ENCODE measurements around the gene MARCHF3. TPM values are rescaled to one million over a fixed set of nuclear protein-coding genes. Genes with fewer than 3 reads are reported as not detected.
"Not testable (repeated sequence)": the region's sequence is repeated elsewhere in the genome, so short reads cannot be mapped to it uniquely, and the experiment has no call there.

Gene MARCHF3
- total RNA-seq, 4 donors from 2014 or later: 10.7 to 22.9 (median 20.1) TPM

DNA sequence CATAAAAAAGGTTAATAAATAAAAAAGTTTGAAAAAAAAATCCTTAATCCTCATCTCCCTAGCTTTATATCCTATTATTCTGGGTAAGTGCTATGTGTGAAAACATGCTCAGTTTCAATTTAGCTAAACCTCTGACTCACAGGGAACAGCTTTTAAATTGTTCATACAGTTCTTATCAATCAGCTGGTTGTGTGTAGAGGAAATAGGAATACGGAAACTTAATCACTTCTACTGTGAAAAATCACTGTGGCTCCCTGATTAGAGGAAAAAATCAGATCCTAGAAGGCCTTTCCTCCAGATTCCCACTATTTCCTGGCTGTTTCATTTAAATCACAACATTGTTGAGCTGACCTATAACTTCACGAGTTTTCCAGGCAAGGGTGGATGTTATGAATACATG lies 120.5 kb downstream of the MARCHF3 start:
- no peak for DNase-seq
- Histone ChIP-seq H3K27ac (no peak overlapping the region), H3K27me3 (no peaks in the 10 kb centered on the region), H3K36me3 (peaks cover 0 to 24% (median 0%) of the 10 kb centered on the region in 3 donors), H3K4me1 (no peaks in the 10 kb centered on the region), H3K9me3 (no peaks in the 10 kb centered on the region), H3K4me3 (no peak overlapping the region)
- no peak for TF ChIP-seq POLR2A (IDR thresholded peaks at IDR 0.05)
- TF ChIP-seq, protein P1, sequence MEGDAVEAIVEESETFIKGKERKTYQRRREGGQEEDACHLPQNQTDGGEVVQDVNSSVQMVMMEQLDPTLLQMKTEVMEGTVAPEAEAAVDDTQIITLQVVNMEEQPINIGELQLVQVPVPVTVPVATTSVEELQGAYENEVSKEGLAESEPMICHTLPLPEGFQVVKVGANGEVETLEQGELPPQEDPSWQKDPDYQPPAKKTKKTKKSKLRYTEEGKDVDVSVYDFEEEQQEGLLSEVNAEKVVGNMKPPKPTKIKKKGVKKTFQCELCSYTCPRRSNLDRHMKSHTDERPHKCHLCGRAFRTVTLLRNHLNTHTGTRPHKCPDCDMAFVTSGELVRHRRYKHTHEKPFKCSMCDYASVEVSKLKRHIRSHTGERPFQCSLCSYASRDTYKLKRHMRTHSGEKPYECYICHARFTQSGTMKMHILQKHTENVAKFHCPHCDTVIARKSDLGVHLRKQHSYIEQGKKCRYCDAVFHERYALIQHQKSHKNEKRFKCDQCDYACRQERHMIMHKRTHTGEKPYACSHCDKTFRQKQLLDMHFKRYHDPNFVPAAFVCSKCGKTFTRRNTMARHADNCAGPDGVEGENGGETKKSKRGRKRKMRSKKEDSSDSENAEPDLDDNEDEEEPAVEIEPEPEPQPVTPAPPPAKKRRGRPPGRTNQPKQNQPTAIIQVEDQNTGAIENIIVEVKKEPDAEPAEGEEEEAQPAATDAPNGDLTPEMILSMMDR (IDR thresholded peaks at IDR 0.05): no peak

DNA sequence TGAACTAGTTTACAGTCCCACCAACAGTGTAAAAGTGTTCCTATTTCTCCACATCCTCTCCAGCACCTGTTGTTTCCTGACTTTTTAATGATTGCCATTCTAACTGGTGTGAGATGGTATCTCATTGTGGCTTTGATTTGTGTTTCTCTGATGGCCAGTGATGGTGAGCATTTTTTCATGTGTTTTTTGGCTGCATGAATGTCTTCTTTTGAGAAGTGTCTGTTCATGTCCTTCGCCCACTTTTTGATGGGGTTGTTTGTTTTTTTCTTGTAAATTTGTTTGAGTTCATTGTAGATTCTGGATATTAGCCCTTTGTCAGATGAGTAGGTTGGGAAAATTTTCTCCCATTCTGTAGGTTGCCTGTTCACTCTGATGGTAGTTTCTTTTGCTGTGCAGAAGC lies 126.0 kb downstream of the MARCHF3 start:
- DNase-seq, H3K4me1 ChIP-seq, H3K9me3 ChIP-seq, H3K27me3 ChIP-seq, H3K27ac ChIP-seq, H3K36me3 ChIP-seq, H3K4me3 ChIP-seq: not testable (repeated sequence)

DNA sequence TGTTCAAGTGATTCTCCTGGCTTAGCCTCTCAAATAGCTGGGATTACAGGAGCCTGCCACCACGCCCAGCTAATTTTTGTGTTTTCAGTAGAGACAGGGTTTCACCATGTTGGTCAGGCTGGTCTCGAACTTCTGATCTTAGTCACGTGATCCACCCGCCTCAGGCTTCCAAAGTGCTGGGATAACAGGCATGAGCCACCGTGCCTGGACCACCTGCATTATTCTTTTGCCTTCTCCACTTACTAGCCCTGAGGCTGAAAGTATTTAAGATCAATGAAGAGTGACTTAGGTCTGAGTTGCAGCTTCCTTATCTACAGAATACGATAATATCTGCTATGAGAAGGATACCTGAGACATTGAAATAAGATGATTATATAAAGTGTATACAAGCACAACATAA lies 129.6 kb downstream of the MARCHF3 start:
- no peaks in the 10 kb centered on the region for H3K4me1 ChIP-seq

DNA sequence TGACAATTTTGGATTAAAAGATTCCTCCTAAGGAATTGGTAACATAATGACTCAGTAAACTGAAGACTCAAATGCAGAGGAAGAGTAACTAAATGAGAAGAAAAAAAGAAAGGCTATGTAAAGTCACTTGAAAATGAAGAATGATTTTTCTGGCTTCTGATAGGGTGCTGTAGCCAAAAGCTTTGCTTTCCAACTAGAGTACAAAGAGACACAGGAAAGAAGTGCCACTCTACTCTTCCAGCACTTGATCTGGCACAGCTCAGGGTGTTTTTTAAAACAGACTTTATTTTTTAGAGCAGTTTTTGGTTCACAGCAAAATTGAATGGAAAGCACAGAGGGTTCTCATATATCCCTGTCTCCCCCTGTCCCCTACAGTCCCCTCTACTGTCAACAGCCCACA lies 130.9 kb downstream of the MARCHF3 start:
- TF ChIP-seq, protein P1 (IDR thresholded peaks at IDR 0.05): no peak
- no peak for TF ChIP-seq POLR2A (IDR thresholded peaks at IDR 0.05)
- Histone ChIP-seq H3K27me3 (no peaks in the 10 kb centered on the region), H3K27ac (no peak overlapping the region), H3K9me3 (no peaks in the 10 kb centered on the region), H3K4me3 (no peak overlapping the region), H3K4me1 (no peaks in the 10 kb centered on the region), H3K36me3 (peaks cover 0 to 4% (median 0%) of the 10 kb centered on the region in 3 donors)
- no peak for DNase-seq

More for the DNA sequence above, 129.6 kb downstream of the MARCHF3 start:
- Histone ChIP-seq H3K27ac (no peak overlapping the region), H3K27me3 (no peaks in the 10 kb centered on the region), H3K4me3 (no peak overlapping the region), H3K9me3 (no peaks in the 10 kb centered on the region), H3K36me3 (peaks cover 0 to 4% (median 0%) of the 10 kb centered on the region in 3 donors)
- TF ChIP-seq, protein P1 (IDR thresholded peaks at IDR 0.05): no peak
- DNase-seq: no peak

GRCh38 chr5:126897851-126898630 lies 132.3 kb downstream of the MARCHF3 start:
- no peak for TF ChIP-seq POLR2A (IDR thresholded peaks at IDR 0.05)
- TF ChIP-seq, protein P1 (IDR thresholded peaks at IDR 0.05): no peak

GRCh38 chr5:126896170-126896702 lies 134.1 kb downstream of the MARCHF3 start:
- TF ChIP-seq, protein P1 (IDR thresholded peaks at IDR 0.05): no peak
- TF ChIP-seq POLR2A (IDR thresholded peaks at IDR 0.05): no peak
- Histone ChIP-seq H3K27me3 (no peaks in the 10 kb centered on the region), H3K9me3 (no peaks in the 10 kb centered on the region), H3K4me3 (no peak overlapping the region), H3K36me3 (peaks cover 0 to 4% (median 0%) of the 10 kb centered on the region in 3 donors), H3K27ac (no peak overlapping the region), H3K4me1 (no peaks in the 10 kb centered on the region)
- DNase-seq: no peak

More at GRCh38 chr5:126897851-126898630, 132.3 kb downstream of the MARCHF3 start:
- Histone ChIP-seq H3K36me3 (peaks cover 0 to 4% (median 0%) of the 10 kb centered on the region in 3 donors), H3K9me3 (no peaks in the 10 kb centered on the region), H3K4me3 (no peak overlapping the region), H3K27me3 (no peaks in the 10 kb centered on the region), H3K27ac (no peak overlapping the region), H3K4me1 (no peaks in the 10 kb centered on the region)
- DNase-seq: no peak

DNA sequence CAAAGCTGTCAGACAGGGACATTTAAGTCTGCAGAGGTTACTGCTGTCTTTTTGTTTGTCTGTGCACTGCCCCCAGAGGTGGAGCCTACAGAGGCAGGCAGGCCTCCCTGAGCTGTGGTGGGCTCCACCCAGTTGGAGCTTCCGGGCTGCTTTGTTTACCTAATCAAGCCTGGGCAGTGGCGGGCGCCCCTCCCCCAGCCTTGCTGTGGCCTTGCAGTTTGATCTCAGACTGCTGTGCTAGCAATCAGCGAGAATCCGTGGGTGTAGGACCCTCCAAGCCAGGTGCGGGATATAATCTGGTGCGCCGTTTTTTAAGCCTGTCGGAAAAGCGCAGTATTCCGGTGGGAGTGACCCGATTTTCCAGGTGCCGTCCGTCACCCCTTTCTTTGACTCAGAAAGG lies 134.6 kb downstream of the MARCHF3 start:
- not testable (repeated sequence) for H3K4me1 ChIP-seq, H3K36me3 ChIP-seq, H3K27ac ChIP-seq, H3K27me3 ChIP-seq, H3K9me3 ChIP-seq, H3K4me3 ChIP-seq, DNase-seq

DNA sequence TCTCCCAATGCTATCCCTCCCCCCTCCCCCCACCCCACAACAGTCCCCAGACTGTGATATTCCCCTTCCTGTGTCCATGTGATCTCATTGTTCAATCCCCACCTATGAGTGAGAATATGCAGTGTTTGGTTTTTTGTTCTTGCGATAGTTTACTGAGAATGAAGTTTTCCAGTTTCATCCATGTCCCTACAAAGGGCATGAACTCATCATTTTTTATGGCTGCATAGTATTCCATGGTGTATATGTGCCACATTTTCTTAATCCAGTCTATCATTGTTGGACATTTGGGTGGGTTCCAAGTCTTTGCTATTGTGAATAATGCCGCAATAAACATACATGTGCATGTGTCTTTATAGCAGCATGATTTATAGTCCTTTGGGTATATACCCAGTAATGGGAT lies 139.9 kb downstream of the MARCHF3 start:
- H3K27ac ChIP-seq, H3K4me3 ChIP-seq, H3K27me3 ChIP-seq, DNase-seq, H3K9me3 ChIP-seq, H3K4me1 ChIP-seq, H3K36me3 ChIP-seq: not testable (repeated sequence)
